ENCODE results near the gene STPG2.
"Not testable (repeated sequence)": the region's sequence is repeated elsewhere in the genome, so short reads cannot be mapped to it uniquely, and the experiment has no call there.

STPG2 gene

DNA sequence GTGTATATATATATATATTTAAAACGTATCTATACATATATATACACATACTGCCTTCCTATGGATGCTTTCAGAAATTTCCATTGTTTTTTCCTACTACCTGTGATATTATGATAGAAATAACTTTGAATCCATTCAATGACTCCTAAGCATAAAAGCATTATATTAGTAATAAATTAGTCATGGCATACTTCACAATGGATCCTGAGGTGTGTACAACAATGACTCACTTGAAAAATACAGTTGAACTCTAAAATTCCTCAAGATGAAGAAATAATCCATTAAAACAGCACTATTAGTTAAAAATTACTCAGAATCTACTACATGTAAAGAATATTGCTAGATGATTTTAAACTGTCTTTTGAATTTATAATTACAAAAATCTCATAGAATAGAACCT lies 201.1 kb downstream of the STPG2 start:
- no peak for DNase-seq (ENCODE audit: low spot score)

- DNase-seq (ENCODE audit: low spot score) = peak; percentile 60
These were observed 205.1 kb downstream of the STPG2 start for GRCh38 chr4:97938141-97938540.

- DNase-seq (ENCODE audit: low spot score) = no peak
These were observed 218.8 kb downstream of the STPG2 start for GRCh38 chr4:97924341-97924958.

DNA sequence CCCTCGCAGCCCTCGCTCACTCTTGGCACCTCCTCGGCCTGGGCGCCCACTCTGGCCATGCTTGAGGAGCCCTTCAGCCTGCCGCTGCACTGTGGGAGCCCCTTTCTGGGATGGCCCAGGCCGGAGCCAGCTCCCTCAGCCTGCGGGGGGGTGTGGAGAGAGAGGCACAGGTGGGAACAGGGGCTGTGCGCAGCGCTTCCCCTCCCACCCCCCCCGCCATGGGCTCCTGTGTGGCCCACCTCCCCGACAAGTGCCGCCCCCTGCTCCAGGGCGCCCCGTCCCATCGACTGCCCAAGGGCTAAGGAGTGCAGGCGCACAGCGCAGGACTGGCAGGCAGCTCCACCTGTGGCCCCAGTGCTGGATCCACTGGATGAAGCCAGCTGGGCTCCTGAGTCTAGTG lies 220.2 kb downstream of the STPG2 start:
- DNase-seq (ENCODE audit: low spot score) = no peak

GRCh38 chr4:97917115-97917514 lies 226.2 kb downstream of the STPG2 start:
- DNase-seq (ENCODE audit: low spot score) = peak; percentile 13

GRCh38 chr4:97912156-97912555 lies 231.1 kb downstream of the STPG2 start:
- DNase-seq (ENCODE audit: low spot score) = no peak

- DNase-seq (ENCODE audit: low spot score) = no peak
These were observed 231.9 kb downstream of the STPG2 start for GRCh38 chr4:97911236-97911906.

DNA sequence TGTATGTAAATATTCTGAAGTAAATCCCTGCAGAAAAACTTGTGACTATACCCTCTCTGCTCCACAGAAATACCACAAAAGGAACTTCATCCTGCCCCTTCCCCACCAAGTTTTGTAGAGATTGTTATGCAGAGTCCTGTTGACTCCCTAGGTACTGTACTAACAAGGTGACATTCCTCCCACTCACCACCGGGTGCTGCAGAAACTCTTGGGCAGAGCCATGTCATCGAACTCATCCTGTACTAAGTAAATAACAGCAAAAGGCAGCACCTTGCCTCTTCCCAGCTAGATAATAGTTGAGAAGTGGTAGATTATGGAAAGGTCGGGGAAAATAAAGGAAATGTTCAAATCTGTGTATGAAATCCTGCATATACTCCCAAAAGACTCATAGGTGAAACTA lies 233.3 kb downstream of the STPG2 start:
- peak; percentile 42 for DNase-seq (ENCODE audit: low spot score)

- DNase-seq (ENCODE audit: low spot score) = not testable (repeated sequence)
These were observed 239.7 kb downstream of the STPG2 start for GRCh38 chr4:97903436-97904189.

- no peak for DNase-seq (ENCODE audit: low spot score)
These were observed 243.0 kb downstream of the STPG2 start for GRCh38 chr4:97900229-97900628.

DNA sequence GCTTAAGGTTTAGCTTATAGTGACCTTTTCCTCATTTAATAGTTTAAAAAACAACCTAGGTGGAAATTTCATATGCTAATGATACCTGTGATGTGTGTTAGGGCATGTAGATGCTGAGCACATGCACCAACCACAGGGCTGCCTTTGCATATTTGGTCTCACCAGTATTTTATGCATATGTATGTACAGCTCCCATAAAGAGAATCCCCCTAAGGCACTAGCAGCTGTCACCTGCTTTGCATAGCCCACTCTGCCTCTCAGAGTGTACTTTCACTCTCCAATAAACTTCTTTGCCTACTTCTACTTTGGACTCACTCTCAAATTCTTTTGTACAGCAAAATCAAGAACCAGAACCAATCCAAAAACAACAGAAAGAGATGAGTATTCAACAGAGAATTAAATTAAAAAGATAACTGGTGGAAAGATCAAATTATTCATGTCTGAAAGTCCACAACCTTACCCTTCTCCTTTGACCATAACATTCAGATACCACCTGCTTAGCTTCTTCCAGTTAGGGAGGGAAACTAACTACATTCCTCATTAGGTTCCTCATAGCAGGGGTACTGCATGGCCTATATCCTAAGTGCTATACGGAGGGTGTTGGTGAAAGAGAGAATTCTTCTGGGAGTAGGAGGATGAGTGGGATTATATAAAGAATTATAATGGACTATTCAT lies 250.5 kb downstream of the STPG2 start:
- no peak for DNase-seq (ENCODE audit: low spot score)

DNA sequence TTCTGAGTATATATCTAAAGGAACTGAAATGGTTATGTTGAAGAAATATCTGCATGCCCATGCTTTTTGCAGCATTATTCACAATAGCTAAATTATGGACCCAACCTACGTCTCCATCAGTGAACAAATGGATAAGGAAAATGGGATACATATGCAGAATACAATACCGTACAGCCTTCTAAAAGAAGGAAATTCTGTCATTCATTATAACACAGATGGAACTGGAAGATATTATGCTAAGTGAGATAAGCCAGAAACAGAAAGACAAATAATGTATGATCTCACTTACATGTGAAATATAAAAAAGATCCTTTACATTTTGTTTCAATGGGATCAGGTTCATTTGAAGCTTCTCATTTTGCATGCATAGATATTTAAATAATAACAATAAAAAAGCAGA lies 263.3 kb downstream of the STPG2 start:
- DNase-seq (ENCODE audit: low spot score) = no peak

DNA sequence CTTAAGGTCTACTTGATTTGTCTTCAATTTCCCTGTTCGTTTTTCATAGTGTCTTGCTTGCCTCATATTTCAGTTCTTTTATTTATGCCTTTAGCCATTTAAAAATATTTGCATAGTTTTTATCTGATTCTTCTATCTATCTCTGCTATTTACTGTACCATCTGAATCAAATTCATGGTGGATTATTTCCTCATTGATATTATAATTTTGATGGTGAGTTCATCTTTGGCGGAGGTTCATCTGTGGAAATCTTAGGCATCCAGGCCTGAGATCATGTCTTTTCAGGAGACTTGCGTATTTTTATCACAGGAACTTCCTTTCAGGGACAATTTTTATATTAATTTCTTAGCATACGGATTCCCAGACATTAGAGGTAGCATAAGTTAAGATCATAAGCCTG lies 275.2 kb downstream of the STPG2 start:
- no peak for DNase-seq (ENCODE audit: low spot score)

DNA sequence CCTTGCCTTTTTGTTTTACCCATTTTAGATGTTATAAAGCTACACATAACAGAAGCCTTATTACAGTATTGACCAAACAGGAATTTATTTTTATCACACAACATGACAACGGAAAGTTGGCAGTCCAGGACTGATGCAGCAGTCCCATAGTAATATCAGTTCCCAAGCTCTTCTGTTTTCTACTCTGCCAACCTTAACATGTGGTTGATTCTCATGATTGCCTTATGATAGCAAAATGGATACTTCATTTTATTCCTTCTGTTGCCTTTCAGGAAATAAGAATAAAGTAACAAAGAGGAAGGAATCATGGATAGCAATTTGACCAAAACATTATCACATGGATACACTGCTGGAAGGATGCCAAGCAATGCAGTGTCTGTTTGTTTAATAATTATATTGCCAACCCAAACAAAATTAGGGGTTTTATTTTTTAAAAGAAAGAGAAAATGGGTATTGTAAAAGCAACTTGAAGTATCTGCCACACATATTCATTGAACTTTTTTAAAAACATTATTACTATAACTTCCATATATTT lies 275.7 kb downstream of the STPG2 start:
- no peak for DNase-seq (ENCODE audit: low spot score)

GRCh38 chr4:97866821-97867556 lies 276.3 kb downstream of the STPG2 start:
- no peak for DNase-seq (ENCODE audit: low spot score)

GRCh38 chr4:97851115-97851514 lies 292.2 kb downstream of the STPG2 start:
- DNase-seq (ENCODE audit: low spot score) = no peak

DNA sequence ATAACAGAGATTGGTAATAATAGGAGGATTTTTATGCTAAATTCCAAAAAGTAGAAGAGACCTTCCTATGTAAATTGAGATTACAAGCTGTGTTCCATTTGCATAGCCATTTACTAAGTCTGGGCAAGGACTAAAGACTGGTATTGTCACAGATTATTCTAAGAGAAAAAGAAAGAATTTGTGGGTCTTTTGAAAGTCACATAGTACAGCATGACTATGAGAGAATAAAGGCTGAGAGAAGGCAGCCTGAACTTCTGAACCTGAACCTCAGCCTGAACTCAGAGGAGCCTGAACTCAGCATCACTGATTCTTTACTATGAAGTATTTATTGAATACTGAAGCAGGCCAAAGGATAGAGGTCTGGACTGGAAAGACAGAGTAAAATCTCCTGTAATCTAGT lies 297.5 kb downstream of the STPG2 start:
- DNase-seq (ENCODE audit: low spot score) = no peak

DNA sequence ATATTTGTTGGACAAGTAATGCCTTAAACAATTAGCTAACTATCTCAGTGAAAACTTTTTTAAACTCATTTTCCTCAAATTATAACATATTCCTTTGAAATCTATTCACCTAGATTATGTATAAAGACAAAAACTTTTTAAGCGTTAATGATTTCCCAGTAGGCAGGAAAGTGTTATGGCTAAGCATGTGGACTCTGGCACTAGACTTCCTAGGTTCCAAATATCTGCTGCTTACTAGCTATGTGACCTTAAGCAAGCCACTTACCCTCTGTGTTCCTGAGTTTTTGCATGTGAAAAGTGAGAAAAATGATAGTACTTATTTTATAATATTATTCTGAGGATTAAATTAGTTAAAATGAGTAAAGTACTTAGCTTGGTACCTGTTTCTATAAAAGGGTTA lies 301.8 kb downstream of the STPG2 start:
- no peak for DNase-seq (ENCODE audit: low spot score)

- DNase-seq (ENCODE audit: low spot score) = no peak
These were observed 306.6 kb downstream of the STPG2 start for GRCh38 chr4:97836662-97837061.

- DNase-seq (ENCODE audit: low spot score) = peak; percentile 56
These were observed 314.6 kb downstream of the STPG2 start for GRCh38 chr4:97828646-97829045.

DNA sequence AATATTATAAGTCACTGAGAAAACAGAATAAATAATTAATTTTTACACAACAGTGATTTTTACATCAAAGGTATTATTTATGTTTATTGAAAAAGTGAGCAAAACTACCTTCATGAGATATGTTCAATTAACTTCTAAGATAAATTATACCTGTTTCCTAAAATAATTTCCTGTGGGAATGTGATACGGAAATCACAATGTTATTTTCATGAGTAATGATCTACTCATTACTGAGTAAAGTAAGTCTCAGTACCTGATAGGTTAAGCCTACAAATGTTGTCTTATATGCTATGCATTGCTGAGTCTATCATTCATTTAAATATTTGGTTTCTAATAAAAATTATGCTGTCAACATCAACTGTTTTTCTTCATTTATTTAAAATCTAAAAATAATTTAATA lies 324.0 kb downstream of the STPG2 start:
- no peak for DNase-seq (ENCODE audit: low spot score)

DNA sequence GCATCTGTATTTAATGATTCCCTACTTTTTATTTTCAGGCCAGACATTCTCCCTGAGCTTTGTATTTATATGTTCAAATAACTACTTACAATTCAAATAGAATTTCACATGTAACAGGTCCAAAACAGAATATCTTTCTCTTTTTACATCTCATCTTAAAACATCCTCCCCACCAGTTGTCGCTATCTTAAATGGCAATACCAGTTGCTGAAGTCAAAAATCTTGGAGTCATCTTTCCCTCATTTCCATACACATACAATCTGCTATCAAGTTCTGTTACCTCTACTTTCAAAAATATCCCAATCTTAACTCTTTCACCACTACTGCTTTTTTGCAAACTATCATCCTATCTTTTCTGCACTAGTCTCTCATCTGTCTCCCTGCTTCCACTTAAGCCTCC lies 330.5 kb downstream of the STPG2 start:
- no peak for DNase-seq (ENCODE audit: low spot score)

Data from D341Med (cell line).